Medulla oblongata (tissue), 1 donor: ENCODE results near the gene COX6B2.
A peak's percentile ranks its signal among the peaks of the same experiment; 100 is the strongest.

ENCODE experiments used
- DNase-seq: peaks from one replicate; pipeline ENCODE4 v3.0.0-alpha.2; 2015; ENCODE audit errors: extremely low spot score

Gene COX6B2

DNA sequence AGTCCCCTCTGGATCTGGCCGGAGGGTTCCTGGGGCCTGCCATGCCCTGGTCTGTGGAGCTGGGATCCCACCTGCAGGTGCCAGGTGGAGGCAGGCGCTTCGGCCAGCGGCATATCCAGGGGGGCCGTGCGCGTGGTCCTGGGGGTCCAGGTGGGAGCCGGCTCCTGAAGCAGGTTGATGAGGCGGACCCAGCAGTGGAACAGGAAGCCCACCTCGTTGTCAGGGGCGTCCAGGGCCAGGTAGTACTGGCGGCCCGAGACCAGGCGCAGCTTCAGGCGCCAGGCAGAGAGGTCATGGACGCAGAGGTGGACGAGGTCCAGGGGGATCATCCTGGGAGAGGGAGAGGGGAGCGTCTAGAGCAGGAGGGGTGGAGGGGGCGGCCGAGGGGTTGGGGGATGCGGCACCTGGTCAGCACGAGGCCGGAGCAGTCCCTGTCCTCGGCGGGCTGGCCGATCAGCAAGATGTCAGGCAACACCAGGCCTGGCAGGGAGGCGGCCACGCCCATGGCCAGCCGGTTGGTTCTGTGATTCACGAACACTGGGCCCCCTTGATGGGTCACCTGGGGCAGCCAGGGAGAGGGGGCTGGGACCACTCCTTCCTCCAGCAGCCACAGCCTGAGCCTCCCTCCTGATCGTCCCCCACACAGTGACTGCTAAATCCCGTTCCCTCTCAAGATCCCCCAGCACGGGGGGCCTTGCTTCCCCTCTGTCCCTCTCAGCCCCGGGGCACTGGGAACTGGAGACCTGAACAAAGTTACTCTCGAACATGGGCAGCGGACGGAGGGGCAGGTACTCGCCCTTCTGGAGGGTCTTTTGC is 7.9 kb upstream of the COX6B2 start:
- DNase-seq = no peak

DNA sequence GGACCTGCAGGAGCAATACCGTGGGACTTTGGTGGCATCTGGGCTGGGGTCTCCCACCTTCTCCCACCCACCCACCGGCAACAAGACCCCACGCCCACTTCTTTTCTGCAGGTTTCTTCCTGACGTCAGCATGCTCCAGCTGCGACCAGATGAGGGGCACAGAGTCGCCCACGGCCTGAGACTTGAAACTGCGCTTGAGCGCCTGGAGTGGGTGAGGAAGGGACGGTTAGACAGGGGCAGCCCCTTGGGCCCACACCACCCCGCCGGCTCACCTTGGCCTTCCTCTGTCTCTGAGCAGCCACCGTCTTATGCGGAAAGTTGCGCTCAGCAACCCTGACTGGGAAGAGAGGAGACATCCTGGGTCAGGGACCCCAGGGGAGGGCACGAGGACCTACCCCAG is 6.4 kb upstream of the COX6B2 start:
- no peak for DNase-seq

DNA sequence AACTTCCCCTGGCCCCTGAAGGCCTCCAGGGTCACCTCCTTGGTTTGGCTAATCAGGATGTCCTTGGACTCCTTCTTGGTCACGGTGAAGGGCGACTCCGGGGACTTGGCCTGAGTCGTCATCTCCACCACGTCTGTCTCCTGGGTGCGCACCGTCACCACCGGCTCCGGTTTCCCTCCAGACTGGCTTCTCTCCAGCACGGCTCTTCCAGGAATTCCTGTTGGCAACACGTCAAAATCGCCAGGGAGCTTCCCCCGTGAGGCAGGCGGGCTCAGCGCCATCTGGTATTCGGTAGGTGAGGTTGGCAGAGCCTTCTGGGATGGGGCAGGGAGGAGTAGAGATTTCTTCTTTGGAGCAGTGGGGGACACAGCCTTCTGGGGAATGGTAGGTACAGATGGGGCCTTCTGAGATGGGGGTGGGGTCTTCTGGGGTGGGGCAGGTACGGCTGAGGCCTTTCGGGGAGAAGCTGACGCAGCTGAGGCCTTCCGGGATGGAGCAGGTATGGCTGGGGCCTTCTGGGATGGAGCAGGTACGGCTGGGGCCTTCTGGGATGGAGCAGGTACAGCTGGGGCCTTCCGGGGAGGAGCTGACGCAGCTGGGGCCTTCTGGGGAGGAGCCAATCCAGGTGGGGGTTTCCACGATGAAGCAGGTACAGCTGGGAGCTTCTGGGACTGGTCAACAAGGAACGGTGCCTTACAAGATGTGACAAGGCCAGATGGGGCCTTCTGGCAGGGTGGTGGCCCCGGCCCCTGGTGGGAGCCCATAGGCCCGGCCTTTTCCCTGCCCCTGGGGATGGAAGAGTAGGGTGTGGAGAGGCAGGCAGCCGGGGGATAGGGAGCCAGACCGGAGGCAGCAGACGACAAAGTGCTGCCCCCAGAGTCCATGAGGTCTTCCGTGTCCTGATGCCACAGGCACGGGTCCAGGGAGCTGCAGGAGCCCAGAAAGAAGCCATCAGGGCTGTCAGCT is 4.7 kb upstream of the COX6B2 start:
- DNase-seq = no peak

DNA sequence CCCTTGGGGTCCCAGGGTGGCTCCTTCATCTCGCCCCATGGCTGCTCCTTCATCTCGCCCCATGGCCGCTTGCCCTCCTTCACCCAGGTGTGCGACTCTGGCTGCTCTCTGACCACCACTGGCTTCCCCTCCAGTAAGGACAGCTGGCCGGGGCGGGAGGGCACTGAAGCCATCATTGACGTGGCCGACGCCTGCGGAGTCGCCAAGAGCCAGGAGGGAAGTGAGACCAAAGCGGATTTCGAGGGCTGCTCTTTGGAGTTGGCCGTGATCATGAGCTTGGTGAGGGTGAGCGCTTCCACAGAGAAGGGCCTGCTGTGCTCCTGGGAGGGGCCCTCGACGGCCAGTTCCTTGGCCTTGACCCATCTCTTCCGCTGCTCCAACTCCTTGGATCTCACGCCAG is 4.0 kb upstream of the COX6B2 start:
- DNase-seq = no peak

DNA sequence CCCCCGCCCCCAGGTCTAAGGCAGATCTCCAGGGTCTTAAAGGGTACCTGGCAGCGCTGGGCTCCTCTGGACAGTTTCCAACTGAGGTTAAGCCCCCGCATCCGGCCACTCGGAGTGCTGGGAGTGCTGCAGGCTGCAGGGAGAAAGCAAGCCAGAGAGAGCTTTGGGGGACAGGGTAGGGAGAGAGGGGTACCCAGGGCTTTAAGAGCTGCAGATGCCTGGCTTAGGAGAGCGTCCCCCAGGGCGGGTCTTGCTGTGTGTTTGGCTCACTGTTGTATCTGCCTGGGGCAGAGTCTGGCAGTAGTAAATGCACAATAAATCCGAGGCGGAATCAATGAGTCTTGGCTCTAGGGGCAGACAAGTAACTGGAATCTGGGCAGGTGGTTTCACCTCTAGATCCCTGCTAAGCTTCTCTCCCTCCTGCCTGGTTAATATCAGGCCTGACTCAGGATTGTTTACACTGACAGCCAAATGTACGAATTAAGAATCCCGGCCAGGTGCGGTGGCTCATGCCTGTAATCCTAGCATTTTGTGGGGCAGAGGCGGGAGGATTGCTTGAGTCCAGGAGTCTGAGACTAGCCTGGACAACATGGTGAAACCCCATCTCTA is 798 bp upstream of the COX6B2 start:
- DNase-seq = no peak

DNA sequence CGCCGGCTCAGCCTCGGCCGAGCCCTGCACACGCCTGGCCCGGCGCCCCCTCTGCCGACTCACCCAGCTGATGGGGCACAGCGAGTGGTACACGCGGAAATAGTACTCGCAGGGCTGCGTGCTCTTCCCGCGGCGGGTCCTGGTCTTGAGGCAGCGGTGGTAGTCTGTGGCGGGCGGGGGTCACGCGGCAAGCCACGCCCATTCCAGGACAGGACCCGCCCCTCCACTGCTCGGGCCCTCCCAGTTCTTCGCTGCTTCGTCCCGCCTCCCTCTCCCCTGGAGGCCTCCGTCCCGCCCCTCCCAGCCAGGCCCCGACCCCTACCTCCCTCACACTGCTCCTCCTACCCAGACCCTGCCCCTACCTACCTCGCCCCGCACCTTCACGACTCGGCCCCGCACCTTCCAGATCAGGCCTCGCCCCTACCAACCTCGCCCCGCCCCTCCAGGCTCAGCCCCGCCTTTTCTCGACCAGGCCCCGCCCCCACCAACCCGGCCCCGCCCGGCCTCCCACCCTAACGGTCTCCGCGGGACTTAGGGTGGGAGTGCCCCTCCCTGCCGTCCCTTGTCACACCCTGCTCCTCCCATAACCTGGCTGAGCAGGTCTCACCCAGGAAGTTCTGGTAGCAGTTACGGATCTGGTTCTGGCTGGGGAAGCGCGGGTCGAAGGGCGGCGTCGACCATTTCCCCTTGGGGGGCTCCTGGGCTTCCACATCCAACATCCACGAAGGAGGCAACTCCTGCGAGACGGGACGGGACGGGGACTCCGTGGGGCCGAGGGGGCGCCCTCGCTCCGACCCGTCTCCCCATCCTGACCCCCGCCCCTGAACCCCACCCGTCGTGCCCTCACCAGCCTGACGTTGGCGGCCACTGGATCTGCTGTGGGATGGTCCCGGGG is 469 bp downstream of the COX6B2 start:
- DNase-seq = peak; percentile 7

DNA sequence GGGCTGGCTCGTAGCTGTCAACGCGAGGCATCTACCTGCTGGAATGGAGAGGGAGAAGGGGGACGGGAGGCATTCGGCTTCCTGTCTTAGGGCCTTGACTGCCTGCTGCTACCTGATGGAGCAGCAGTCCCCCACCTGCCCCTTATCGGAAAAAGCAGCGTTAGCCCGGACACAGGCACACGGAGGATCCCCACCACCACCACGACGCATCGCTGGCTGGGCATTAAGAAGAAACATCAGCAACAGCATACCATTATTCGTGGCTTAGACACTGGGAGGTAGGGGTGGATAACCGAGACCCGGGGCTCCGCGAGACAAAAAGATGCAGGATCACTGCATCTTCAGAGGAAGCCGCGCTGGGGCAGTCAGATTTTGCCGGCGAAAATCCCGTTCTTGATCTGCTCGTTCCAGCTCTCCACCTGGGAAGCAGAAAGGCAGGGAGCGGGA is 1.1 kb downstream of the COX6B2 start:
- DNase-seq = no peak

DNA sequence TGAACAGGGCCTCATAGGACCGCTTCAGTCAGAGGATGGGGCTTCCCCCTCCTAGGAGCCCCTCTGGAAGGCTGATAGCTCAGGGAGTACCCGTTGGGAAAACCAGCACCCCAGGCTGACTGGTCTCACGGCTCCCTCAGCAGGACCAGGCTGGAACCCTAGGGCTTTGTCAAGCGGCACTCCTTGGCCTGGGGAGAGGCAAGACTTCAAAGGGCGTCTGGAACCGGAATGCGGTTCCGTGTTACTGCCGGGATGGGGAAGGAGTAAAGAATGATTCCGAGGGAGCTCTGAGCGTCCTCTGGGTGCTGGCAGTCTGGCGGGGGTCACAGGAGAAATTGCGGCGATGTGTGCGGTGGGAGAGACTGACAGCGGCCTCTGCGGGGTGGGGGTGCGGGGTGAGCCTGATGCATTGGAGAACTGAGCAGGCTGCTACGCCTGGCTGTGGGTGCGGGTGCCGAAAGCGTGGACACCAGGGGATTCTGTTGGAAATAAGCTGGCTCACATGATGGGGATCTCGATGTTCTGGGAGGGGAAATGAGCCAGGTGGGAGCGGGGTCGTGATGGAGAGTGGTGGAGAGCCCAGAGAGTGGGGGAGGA is 1.9 kb downstream of the COX6B2 start:
- DNase-seq = no peak

DNA sequence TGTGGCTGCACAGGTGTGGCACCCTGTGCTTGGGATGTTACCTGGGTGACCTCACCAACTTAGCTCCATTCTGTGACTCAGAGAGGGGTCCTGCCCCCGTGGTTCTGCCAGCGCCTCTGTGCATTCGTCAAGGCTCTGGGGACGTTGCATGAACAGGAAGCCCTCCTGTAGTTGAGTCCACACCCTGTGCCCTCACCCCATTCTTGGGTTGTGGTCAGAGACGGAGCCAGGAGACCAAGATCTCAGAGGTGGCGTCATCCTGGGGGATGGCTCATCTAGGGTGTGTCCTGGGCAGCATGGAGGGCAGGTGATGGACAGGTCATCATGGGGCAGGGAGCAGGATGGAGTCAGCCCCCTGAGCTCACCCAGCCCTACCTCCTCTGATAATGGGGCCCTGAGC is 2.5 kb downstream of the COX6B2 start:
- no peak for DNase-seq

DNA sequence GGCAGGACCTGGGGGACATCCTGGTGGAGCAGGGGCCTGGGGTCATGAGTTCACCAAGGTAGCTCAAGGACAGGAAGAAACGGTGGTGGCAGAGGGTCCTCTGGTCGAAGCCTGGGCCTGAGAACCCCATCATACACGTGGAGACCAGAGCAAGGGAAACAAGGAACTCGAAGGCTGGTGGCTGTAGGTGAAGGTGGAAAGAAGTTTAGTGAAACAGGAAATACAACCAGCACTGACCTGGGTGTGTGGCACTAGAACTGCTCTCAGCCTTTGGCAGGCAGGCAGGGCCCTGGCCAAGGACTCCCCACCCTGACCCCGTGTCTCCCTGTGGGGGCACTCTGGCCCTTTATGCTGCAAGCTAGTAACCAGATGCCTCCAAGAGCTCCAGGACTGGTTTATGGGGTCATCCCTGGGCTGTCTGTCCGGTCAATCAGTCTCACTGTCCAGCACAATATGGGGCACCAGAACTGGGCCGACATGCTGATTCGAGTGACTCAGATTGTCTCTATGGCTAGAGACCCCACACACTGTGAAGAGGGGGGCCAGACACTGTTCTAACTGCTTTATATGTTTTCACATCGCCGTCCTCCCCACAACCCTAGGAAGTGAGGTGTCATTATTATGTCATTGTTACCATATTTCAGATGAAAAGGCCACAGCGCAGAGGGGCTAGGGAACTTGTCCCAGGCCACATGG is 3.8 kb downstream of the COX6B2 start:
- no peak for DNase-seq

DNA sequence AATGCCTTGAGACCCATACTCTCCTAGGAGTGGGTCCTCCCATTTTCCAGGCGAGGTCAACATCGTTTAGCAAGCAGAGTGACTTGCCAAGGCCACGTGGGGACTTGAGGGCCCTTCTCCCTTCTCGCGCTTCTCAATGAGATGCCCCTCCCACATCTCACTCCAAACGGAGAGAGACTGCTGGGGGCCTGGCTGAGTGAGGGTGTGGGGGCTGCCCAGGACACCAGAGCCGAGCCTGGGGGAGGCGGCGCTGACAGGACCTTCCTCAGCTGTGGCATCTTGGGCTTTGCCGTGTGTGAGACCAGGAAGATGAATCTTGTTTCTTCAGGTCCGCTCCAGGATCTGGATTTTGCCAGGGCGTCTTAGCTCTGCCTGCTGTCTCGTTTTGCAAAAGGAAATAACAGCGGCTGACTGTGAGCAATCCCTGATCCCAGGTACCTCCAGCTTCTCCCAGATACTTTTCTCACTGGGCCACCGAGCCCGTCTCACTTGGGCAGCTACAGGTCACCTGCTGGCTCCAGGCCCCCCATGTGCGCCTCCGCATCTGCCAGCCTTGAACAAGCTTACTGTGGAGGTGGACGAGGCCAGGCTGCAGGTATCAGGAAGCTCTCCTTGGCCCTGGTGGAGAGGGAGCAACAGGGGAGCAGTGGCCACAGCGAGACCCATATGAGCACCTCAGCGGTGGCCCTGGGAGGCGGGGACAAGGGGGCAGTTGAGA is 6.0 kb downstream of the COX6B2 start:
- no peak for DNase-seq

DNA sequence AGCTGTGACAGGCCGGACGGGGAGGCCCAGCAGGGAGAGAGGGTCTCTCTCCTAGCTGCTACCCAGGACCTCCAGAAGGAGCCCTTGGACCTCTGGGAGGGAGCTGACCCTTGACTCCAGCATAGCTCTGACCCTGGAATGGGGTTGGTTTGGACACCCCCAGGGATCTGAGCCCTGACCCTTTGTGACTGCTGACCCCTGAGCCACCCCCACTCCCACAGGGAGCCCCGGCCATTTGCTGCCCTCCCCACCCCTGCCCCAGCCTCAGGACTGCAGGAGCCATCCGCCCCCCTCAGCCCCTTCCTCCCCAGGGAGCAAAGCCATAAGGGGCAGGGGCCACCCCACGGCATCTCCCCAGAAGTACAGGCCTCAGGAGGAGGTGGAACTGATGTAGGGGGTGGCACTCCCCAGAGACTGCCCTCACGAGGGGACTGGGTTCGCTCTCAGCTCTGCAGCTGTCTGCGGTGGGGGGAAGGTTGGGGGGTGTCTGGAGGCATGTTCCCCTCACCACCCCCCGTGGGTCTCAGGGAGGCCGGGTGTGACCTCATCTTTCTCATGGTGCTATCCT is 7.0 kb downstream of the COX6B2 start:
- no peak for DNase-seq

DNA sequence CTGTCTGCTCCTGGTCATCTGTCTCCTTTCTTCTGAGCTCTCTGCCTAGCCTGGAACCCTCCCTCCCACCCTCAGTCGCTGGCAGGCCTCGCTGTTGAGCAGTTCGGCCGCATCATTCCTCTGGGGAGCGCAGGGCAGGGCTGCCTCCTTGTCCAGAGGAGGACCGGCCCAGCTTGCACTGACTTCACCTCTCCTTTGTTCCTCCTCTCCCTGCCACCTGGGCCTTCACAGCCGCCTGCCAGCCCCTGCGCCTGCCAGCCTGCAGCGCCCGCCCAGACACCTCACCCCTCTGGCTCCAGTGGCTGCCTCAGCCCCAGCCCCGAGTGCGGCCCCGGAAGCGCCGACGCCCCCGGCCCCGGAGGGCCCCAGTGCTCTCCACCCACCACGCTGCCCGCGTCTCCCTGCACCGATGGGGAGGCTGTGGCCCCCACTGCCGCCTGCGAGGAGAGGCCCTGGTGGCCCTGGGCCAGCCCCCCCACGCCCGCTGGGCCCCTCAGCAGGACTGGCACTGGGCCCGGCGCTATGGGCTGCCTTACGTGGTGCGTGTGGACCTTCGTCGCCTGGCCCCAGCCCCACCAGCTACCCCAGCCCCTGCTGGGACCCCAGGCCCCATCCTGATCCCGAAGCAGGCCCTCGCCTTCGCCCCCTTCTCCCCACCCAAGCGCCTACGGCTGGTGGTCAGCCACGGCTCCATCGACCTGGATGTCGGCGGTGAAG is 7.6 kb downstream of the COX6B2 start:
- no peak for DNase-seq

DNA sequence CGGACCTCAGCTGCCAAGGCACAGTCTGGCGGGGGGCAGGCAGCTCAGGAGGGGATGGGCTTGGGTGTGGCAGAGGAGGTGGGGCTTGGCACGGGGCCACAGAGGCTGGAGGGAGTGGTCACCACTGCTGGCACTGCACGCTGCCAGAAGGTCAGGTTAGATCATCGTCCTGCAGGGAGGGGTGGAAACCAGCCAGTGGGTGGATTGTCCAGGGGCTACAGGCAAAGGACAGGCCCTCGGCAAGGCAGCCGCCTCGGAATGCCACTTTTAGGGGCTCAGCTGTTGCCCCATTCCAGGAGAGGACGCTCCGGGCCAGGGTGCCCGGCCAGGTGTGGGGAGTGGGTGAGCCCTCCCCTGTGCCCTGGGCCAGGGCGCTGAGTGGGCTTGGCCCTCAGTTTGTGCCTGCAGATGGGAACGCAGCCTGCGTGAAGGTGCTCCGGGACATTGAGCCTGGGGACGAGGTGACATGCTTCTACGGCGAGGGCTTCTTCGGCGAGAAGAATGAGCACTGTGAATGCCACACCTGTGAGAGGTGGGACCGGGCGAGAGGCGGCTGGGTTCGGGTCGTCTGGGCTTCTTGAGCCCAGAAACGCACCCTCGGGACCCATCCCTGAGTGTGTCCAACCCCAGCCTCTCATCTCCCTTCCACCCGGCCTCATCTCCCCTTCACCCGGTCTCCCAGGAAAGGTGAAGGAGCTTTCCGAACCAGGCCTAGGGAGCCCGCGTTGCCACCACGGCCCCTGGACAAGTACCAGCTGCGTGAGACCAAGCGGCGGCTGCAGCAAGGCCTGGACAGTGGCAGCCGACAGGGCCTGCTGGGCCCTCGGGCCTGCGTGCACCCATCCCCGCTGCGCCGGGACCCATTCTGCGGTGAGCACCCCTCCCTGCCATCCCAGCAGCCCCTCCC is 8.4 kb downstream of the COX6B2 start:
- DNase-seq = no peak

DNA sequence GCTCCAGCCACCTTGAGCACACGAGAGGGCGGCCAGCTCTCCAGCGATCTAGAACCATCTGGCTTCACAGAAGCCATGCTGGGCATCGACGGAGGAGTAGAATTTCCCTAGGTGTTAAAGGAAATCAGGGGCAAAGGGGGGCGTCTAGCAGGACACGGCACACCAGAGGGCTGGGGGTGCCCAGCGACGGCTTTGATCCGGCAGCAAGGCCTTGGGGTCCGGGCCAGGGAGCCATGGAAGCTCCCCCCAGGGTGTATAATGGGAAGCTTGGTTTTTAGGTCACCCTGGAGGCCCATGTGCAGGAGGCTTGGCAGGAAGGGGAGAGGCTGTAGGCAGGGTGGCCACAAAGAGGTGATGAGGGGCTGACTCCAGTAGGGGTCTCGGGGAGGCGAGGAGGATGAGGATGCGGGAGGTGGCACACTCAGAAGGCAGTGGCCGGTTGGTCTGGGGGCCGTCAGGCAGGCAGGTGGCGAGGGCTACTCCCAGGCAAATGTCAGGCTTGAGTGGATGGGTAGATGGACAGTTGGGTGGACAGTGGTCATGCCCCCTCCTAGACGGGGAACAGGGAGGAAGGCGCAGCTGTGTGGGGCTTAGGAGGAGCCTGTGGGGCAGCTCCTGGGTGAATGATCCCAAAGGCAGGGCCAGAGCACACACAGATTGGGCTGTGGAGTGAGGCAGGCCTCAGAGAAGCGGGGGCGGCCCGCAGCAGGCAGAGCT is 9.3 kb downstream of the COX6B2 start:
- no peak for DNase-seq

DNA sequence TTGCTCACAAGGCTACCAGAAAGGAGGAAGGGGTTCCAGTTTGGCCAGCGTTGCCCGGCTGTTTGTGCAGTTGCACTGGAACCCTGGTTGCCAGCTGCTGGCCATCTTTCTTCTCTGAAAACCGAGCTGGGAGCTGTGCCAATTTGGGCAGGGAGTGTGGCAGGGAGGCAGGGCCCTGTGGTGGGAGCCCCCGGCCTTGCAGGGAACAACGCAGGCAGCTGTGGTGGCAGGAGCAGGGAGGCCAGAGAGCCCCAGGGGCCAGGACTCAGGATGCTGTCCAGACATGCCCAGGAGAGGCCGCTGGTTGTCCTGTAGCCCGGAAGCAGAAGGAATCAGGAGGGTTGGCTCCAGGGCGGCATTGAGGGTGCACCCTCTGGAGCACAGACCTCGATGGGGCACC is 10.1 kb downstream of the COX6B2 start:
- DNase-seq = peak; percentile 54
